Smooth muscle cell (in vitro differentiated cells): ENCODE results near the gene PRKCE. TPM values are rescaled to one million over a fixed set of nuclear protein-coding genes. Genes with fewer than 3 reads are reported as not detected.

Experiments
- DNase-seq: peaks from one replicate; lab custom pipeline; 2025; ENCODE audit not compliant: unreplicated experiment; lab: John Stamatoyannopoulos, UW
- H2AFZ ChIP-seq: fragments of 200-600 bp; sonication (generic); 2 replicates; pipeline ENCODE4 v1.6.0; 2016; ENCODE audit warnings: antibody characterized with exemption, low read depth, mild to moderate bottlenecking
- H3F3A ChIP-seq: fragments of 200-600 bp; sonication (generic); 2 replicates; pipeline ENCODE4 v1.6.0; 2017; ENCODE audit warnings: antibody characterized with exemption, low read depth
- H3K27ac ChIP-seq: fragments of 200-600 bp; sonication (generic); 2 replicates; pipeline ENCODE4 v1.5.1; 2016; ENCODE audit warnings: low read depth, mild to moderate bottlenecking
- H3K27me3 ChIP-seq: fragments of 200-600 bp; sonication (generic); 2 replicates; pipeline ENCODE4 v1.6.1; 2016; ENCODE audit warnings: low read depth, mild to moderate bottlenecking
- H3K36me3 ChIP-seq: fragments of 200-600 bp; sonication (generic); 2 replicates; pipeline ENCODE4 v1.5.1; 2016; ENCODE audit warnings: low read depth
- H3K4me1 ChIP-seq: fragments of 200-600 bp; sonication (generic); 2 replicates; pipeline ENCODE4 v1.5.1; 2016; ENCODE audit warnings: low read depth
- H3K4me2 ChIP-seq: fragments of 200-600 bp; sonication (generic); 2 replicates; pipeline ENCODE4 v1.6.0; 2016; ENCODE audit warnings: mild to moderate bottlenecking
- H3K4me3 ChIP-seq: fragments of 200-600 bp; sonication (generic); 2 replicates; pipeline ENCODE4 v1.5.1; 2016; ENCODE audit warnings: mild to moderate bottlenecking
- H3K79me2 ChIP-seq: fragments of 200-600 bp; sonication (generic); 2 replicates; pipeline ENCODE4 v1.6.0; 2016; ENCODE audit warnings: low read depth, mild to moderate bottlenecking
- H3K9ac ChIP-seq: fragments of 200-600 bp; sonication (generic); 2 replicates; pipeline ENCODE4 v1.6.0; 2016; ENCODE audit warnings: low read depth
- H3K9me3 ChIP-seq: fragments of 200-600 bp; sonication (generic); replicated peaks from 2 replicates; pipeline ENCODE4 v1.5.1; 2016; ENCODE audit warnings: low read depth
- H4K20me1 ChIP-seq: fragments of 200-600 bp; sonication (generic); 2 replicates; pipeline ENCODE4 v1.6.0; 2016; ENCODE audit warnings: low read depth
- CTCF ChIP-seq: fragments of 200-600 bp; sonication (generic); IDR thresholded peaks from 2 replicates; pipeline ENCODE4 v1.5.1; 2017; ENCODE audit warnings: borderline replicate concordance, mild to moderate bottlenecking, antibody characterized with exemption; ENCODE audit not compliant: insufficient read depth, poor library complexity, severe bottlenecking
- WGBS: methylation state at CpG from one replicate; pipeline ENCODE4 v1.1.7; 2016; ENCODE audit warnings: low lambda C conversion rate; 5-methylcytosine and 5-hydroxymethylcytosine counted together
- polyA plus RNA-seq: library from polyadenylated mRNA; unstranded; fragments of >200 nt; fragmentation: Nextera tagmentation; extraction: Ambion mirVana; gene quantifications from 2 replicates; pipeline ENCODE4 v1.2.1, GENCODE V29; 2016
- total RNA-seq: library from RNA; depleted of rRNA; stranded (reverse); fragments of >200 nt; gene quantifications from 2 replicates; pipeline ENCODE4 v1.2.3, GENCODE V29; 2014

The PRKCE gene
- total and polyA plus RNA-seq, 2 experiments from 2014 or later, result 20.6 to 29.1 TPM

GRCh38 chr2:46087492-46087891 lies 436.0 kb downstream of the PRKCE start:
- Histone ChIP-seq H2AFZ (no peak overlapping the region), H3K79me2 (no peaks in the 10 kb centered on the region), H3K4me2 (no peak overlapping the region), H3K27me3 (no peaks in the 10 kb centered on the region), H4K20me1 (no peaks in the 10 kb centered on the region), H3K9ac (no peak overlapping the region), H3K27ac (no peak overlapping the region), H3F3A (peaks cover 4% of the 10 kb centered on the region), H3K4me1 (no peaks in the 10 kb centered on the region), H3K4me3 (no peak overlapping the region), H3K36me3 (no peaks in the 10 kb centered on the region), H3K9me3 (no peaks in the 10 kb centered on the region)
- DNase-seq, result no peak
- no peak for TF ChIP-seq CTCF
- WGBS, result 93% methylated on average over 4 of the region's 4 CpGs

GRCh38 chr2:46091004-46091403 lies 439.5 kb downstream of the PRKCE start:
- Histone ChIP-seq H3K36me3 (peaks cover 5% of the 10 kb centered on the region), H2AFZ (no peak overlapping the region), H3K79me2 (no peaks in the 10 kb centered on the region), H4K20me1 (no peaks in the 10 kb centered on the region), H3K4me2 (no peak overlapping the region), H3K27ac (no peak overlapping the region), H3K27me3 (no peaks in the 10 kb centered on the region), H3K4me3 (no peak overlapping the region), H3F3A (peaks cover 4% of the 10 kb centered on the region), H3K4me1 (no peaks in the 10 kb centered on the region), H3K9me3 (no peaks in the 10 kb centered on the region), H3K9ac (no peak overlapping the region)
- TF ChIP-seq CTCF, result no peak
- DNase-seq, result no peak
- WGBS, result 66% methylated on average over 3 of the region's 3 CpGs

GRCh38 chr2:46091961-46092667 lies 440.6 kb downstream of the PRKCE start:
- DNase-seq, result no peak
- Histone ChIP-seq H3K27ac (no peak overlapping the region), H3F3A (peaks cover 4% of the 10 kb centered on the region), H3K9ac (no peak overlapping the region), H3K4me1 (no peaks in the 10 kb centered on the region), H2AFZ (no peak overlapping the region), H3K79me2 (no peaks in the 10 kb centered on the region), H3K4me3 (no peak overlapping the region), H3K4me2 (no peak overlapping the region), H4K20me1 (no peaks in the 10 kb centered on the region), H3K36me3 (peaks cover 5% of the 10 kb centered on the region), H3K27me3 (no peaks in the 10 kb centered on the region), H3K9me3 (no peaks in the 10 kb centered on the region)
- 93% methylated on average over 6 of the region's 6 CpGs for WGBS
- no peak for TF ChIP-seq CTCF

GRCh38 chr2:46094689-46095088 lies 443.2 kb downstream of the PRKCE start:
- Histone ChIP-seq H3K79me2 (no peaks in the 10 kb centered on the region), H2AFZ (no peak overlapping the region), H3K27me3 (no peaks in the 10 kb centered on the region), H4K20me1 (no peaks in the 10 kb centered on the region), H3K36me3 (peaks cover 5% of the 10 kb centered on the region), H3K9ac (no peak overlapping the region), H3K4me2 (no peak overlapping the region), H3K9me3 (no peaks in the 10 kb centered on the region), H3K4me1 (no peaks in the 10 kb centered on the region), H3K4me3 (no peak overlapping the region), H3F3A (peaks cover 4% of the 10 kb centered on the region), H3K27ac (no peak overlapping the region)
- no peak for TF ChIP-seq CTCF
- no peak for DNase-seq
- 98% methylated on average over 3 of the region's 3 CpGs for WGBS
